K562 (cell line): ENCODE results near the gene XIRP1. TPM values are rescaled to one million over a fixed set of nuclear protein-coding genes. Genes with fewer than 3 reads are reported as not detected.

Experiments used
- ADNP ChIP-seq: fragments of 200-800 bp; sonication (Bioruptor generic); IDR thresholded peaks from 2 replicates; pipeline ENCODE4 v1.6.1; 2016; ENCODE audit warnings: missing genetic modification characterization, missing compliant biosample characterization
- ATF6 ChIP-seq: sonication (generic); formaldehyde crosslinking; IDR thresholded peaks from 2 replicates; pipeline ENCODE4 v1.4.0; 2020; ENCODE audit warnings: mild to moderate bottlenecking, missing genetic modification reagents
- HDAC1 ChIP-seq, 2 experiments: fragments of 450-650 bp; IDR thresholded peaks; 2 replicates each; pipeline ENCODE4 v1.6.1; 2016 to 2017; ENCODE audit warnings: inconsistent platforms in 1 of 2, mild to moderate bottlenecking in 1 of 2, moderate library complexity in 1 of 2
- NCOA2 ChIP-seq, 2 experiments: fragments of 450-650 bp; IDR thresholded peaks; 2 replicates each; pipeline ENCODE4 v1.6.1; 2018; ENCODE audit warnings: mild to moderate bottlenecking in 2 of 2, moderate library complexity in 1 of 2; ENCODE audit not compliant: partially characterized antibody in 2 of 2
- U2AF2 ChIP-seq: fragments of 200-400 bp; formaldehyde crosslinking; optimal IDR thresholded peaks from 2 replicates; pipeline ENCODE3; 2017; ENCODE audit warnings: low read depth, mild to moderate bottlenecking, low read length
- ZBTB2 ChIP-seq: fragments of 450-650 bp; IDR thresholded peaks from 2 replicates; pipeline ENCODE4 v1.6.1; 2016; ENCODE audit warnings: antibody characterized with exemption
- polyA plus RNA-seq, 8 experiments: library from polyadenylated mRNA; depleted of rRNA in 4 of 8; stranded (reverse) in 5 of 8; unstranded in 3 of 8; fragments of >200 nt; fragmentation: Nextera tagmentation in 2 of 8; fragmentation: Illumina TruSeq in 1 of 8; extraction: Ambion mirVana in 2 of 8; extraction: Trizol in 1 of 8; gene quantifications; 2 replicates each; pipeline versions ENCODE4 v1.2.1 to v1.2.3, GENCODE V29; 2011 to 2014; ENCODE audit warnings: inconsistent platforms in 1 of 8, missing spikeins in 1 of 8
- total RNA-seq, 7 experiments: library from RNA; depleted of rRNA in 6 of 7; stranded (reverse); fragments of >200 nt in 6 of 7; fragmentation: Illumina TruSeq in 2 of 7; extraction: Trizol in 2 of 7; gene quantifications; 2 replicates each; pipeline versions ENCODE4 v1.2.1 to v1.2.3, GENCODE V29; 2011 to 2021; ENCODE audit warnings: low replicate concordance in 1 of 7
- TF ChIP-seq, protein P1 (sequence below): fragments of 250-450 bp; sonication (Bioruptor Pico); IDR thresholded peaks from 2 replicates; pipeline ENCODE4 v1.4.0; 2020; ENCODE audit warnings: mild to moderate bottlenecking, moderate library complexity

Gene XIRP1
- total and polyA plus RNA-seq, 9 of the 15 experiments (the other 6 are each of a cell fraction or from before 2014, with no cell fraction given) = 0.03 to 0.27 (median 0.08) TPM; not detected in 3

GRCh38 chr3:39210078-39210477 lies 17.7 kb upstream of the XIRP1 start (continued):
- no peak for TF ChIP-seq U2AF2
- no peak for TF ChIP-seq ATF6 (CRISPR knock-in tag)
- TF ChIP-seq ADNP (tag) = no peak
- TF ChIP-seq ZBTB2 = no peak
- TF ChIP-seq, protein P1, sequence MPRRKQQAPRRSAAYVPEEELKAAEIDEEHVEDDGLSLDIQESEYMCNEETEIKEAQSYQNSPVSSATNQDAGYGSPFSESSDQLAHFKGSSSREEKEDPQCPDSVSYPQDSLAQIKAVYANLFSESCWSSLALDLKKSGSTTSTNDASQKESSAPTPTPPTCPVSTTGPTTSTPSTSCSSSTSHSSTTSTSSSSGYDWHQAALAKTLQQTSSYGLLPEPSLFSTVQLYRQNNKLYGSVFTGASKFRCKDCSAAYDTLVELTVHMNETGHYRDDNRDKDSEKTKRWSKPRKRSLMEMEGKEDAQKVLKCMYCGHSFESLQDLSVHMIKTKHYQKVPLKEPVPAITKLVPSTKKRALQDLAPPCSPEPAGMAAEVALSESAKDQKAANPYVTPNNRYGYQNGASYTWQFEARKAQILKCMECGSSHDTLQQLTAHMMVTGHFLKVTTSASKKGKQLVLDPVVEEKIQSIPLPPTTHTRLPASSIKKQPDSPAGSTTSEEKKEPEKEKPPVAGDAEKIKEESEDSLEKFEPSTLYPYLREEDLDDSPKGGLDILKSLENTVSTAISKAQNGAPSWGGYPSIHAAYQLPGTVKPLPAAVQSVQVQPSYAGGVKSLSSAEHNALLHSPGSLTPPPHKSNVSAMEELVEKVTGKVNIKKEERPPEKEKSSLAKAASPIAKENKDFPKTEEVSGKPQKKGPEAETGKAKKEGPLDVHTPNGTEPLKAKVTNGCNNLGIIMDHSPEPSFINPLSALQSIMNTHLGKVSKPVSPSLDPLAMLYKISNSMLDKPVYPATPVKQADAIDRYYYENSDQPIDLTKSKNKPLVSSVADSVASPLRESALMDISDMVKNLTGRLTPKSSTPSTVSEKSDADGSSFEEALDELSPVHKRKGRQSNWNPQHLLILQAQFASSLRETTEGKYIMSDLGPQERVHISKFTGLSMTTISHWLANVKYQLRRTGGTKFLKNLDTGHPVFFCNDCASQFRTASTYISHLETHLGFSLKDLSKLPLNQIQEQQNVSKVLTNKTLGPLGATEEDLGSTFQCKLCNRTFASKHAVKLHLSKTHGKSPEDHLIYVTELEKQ = no peak
- TF ChIP-seq NCOA2 (IDR thresholded peaks at IDR 0.05; ENCODE audit: partially characterized antibody in 2 of 2) = no peak
- TF ChIP-seq HDAC1 (IDR thresholded peaks at IDR 0.05) = no peak
